ENCODE results near the gene E2F2. TPM values are rescaled to one million over a fixed set of nuclear protein-coding genes. Genes with fewer than 3 reads are reported as not detected.
A peak's percentile ranks its signal among the peaks of the same experiment; 100 is the strongest.

Gene E2F2
- polyA plus RNA-seq, 1 of the 3 experiments (the other 2 are of a cell fraction): 0.43 TPM

DNA sequence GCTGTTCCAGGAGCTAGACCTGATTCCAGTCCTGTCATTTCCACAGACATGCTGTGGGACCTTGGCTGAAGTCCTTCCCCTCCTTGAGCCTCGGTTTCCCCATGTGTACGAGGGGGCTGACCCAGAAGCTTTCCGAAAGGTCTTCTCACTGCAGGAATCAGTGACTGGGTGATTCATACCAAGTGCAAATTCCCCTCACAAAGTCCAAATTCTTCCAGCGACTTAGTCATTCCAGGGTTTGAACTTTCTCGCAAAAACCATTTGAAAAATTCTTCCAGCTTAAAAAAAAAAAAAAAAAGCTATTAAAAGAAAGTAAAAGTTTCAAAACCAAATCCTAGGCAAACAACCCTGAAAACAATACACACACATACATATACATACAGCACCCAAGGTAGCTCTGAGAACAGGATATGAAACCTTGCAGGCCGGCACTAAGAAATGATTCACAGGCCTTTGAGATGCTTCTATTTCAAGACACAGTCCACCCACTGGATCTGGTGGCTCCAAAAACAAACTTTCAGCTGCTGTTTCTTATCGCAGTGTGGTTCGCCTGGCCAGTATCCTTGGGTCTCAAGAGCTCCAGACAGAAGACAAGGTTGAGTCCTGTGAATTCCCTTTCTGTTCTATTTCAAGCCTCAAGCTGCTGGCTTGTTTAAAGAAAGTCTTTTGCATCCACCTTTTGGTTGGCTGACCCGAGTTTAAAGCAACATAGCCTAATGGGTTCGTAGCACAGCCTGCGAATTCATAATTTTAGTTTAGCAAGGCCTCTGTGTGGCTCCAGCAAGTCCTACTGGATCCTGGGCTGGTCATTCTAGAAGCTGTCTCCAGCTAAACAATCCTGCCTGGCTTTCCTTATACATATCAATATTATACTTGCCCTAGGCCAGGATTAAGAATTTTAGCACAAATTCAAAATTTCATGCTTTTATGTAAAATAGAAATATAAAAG is 46.3 kb upstream of the E2F2 start (continued):
- TF ChIP-seq, protein P1, sequence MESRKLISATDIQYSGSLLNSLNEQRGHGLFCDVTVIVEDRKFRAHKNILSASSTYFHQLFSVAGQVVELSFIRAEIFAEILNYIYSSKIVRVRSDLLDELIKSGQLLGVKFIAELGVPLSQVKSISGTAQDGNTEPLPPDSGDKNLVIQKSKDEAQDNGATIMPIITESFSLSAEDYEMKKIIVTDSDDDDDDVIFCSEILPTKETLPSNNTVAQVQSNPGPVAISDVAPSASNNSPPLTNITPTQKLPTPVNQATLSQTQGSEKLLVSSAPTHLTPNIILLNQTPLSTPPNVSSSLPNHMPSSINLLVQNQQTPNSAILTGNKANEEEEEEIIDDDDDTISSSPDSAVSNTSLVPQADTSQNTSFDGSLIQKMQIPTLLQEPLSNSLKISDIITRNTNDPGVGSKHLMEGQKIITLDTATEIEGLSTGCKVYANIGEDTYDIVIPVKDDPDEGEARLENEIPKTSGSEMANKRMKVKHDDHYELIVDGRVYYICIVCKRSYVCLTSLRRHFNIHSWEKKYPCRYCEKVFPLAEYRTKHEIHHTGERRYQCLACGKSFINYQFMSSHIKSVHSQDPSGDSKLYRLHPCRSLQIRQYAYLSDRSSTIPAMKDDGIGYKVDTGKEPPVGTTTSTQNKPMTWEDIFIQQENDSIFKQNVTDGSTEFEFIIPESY (IDR thresholded peaks at IDR 0.05; ENCODE audit: borderline replicate concordance, low read depth): no peak
- TF ChIP-seq EZH2phosphoT487 (IDR thresholded peaks at IDR 0.05; ENCODE audit: borderline replicate concordance, low read depth) (no peak), FOXJ3 (CRISPR knock-in tag; IDR thresholded peaks at IDR 0.05) (no peak), MEF2A (IDR thresholded peaks at IDR 0.05; ENCODE audit: borderline replicate concordance, low read depth) (peak; percentile 74; the same call in 1 of the 2 replicates), FOSL2 (IDR thresholded peaks at IDR 0.05; ENCODE audit: borderline replicate concordance, low read depth) (peak; percentile 64; the same call in 1 of the 2 replicates), CHD2 (IDR thresholded peaks at IDR 0.05; ENCODE audit: low read length, partially characterized antibody) (no peak), MXI1 (IDR thresholded peaks at IDR 0.05; ENCODE audit: low read depth, low read length) (no peak), RXRA (IDR thresholded peaks at IDR 0.05; ENCODE audit: borderline replicate concordance, low read depth) (peak; percentile 49)
- TF ChIP-seq, protein P2, sequence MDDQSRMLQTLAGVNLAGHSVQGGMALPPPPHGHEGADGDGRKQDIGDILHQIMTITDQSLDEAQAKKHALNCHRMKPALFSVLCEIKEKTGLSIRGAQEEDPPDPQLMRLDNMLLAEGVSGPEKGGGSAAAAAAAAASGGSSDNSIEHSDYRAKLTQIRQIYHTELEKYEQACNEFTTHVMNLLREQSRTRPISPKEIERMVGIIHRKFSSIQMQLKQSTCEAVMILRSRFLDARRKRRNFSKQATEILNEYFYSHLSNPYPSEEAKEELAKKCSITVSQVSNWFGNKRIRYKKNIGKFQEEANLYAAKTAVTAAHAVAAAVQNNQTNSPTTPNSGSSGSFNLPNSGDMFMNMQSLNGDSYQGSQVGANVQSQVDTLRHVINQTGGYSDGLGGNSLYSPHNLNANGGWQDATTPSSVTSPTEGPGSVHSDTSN (IDR thresholded peaks at IDR 0.05): peak; percentile 32; the same call in 1 of the 2 replicates

DNA sequence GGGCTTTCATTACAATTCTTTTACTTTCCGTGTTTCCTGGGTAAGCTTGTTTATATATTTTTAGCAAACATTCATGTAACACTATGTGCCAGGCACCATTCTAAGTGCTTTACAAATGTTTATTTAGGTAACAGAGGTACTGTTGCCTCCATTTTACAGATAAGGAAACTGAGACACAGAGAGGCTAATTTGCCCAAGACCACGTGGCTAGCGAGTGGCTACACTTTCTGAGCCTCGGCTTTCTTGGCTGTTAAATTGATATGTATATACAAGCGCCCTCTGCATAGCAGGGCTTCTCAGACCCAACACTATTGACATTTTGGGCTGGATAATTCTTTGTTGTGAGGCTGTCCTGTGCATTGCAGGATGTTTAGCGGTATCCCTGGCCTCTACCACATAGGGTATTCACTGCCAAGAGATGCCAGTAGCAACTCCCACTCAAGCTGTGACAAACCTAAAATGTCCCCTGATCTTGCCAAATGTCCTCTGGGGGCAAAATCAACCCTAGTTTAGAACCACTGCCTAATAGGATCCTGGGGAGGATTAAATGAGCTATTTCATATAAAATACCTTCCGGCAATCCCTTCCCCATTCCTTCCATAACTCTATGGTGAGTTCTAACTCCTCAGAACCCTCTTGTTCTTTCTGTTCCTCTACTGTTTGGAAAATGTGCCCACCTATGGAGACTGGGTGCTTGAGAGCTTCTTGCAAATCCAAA is 45.5 kb upstream of the E2F2 start:
- H3K9me2 ChIP-seq: no peaks in the 10 kb centered on the region
- peak overlapping the region; percentile 85 to 99 for H3K27ac ChIP-seq (ENCODE audit: low read depth in 2 of 2, low read length in 1 of 2)
- H3K27me3 ChIP-seq (ENCODE audit: insufficient read depth): no peaks in the 10 kb centered on the region
- no peaks in the 10 kb centered on the region for H3K9me3 ChIP-seq
- CTCF ChIA-PET: interaction anchor here (1.1 to 4.0 kb wide), 7 partner anchors 9 to 61 kb away, joined by 3 to 23 read pairs (median 4); no protein-coding TSS in a partner anchor
- POLR2A ChIA-PET: no interaction called here
- peaks cover 35% of the 10 kb centered on the region for H3F3A ChIP-seq (replicated peaks; ENCODE audit: insufficient read depth)
- no peaks in the 10 kb centered on the region for H4K20me1 ChIP-seq (ENCODE audit: insufficient read depth)
- TF ChIP-seq TEAD4 (IDR thresholded peaks at IDR 0.05; ENCODE audit: borderline replicate concordance, insufficient read depth) (no peak), SIN3A (IDR thresholded peaks at IDR 0.05; ENCODE audit: borderline replicate concordance, low read depth, low read length) (no peak), MXI1 (IDR thresholded peaks at IDR 0.05; ENCODE audit: low read depth, low read length) (no peak), NFIC (IDR thresholded peaks at IDR 0.05; ENCODE audit: borderline replicate concordance) (no peak)
- TF ChIP-seq, protein P3, sequence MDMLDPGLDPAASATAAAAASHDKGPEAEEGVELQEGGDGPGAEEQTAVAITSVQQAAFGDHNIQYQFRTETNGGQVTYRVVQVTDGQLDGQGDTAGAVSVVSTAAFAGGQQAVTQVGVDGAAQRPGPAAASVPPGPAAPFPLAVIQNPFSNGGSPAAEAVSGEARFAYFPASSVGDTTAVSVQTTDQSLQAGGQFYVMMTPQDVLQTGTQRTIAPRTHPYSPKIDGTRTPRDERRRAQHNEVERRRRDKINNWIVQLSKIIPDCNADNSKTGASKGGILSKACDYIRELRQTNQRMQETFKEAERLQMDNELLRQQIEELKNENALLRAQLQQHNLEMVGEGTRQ (IDR thresholded peaks at IDR 0.05; ENCODE audit: borderline replicate concordance, low read depth, low read length): no peak
- peak overlapping the region; percentile 90 for H3K4me2 ChIP-seq
- peaks cover 9% of the 10 kb centered on the region; the same call in 1 of the 2 replicates for H3K79me2 ChIP-seq (ENCODE audit: insufficient read depth)
- peak overlapping the region; percentile 89 for H2AFZ ChIP-seq (ENCODE audit: low read depth)
- no peak for DNase-seq
- H3K4me3 ChIP-seq (ENCODE audit: low read depth in 2 of 2, low read length in 1 of 2): peak overlapping the region in 1 of 2 experiments; percentile 46; a peak in 2 of 4 replicates
- no peaks in the 10 kb centered on the region for H3K36me3 ChIP-seq (replicated peaks in 1 of 2; ENCODE audit: control insufficient read depth in 1 of 2, insufficient read depth in 2 of 2, low read length in 1 of 2)
- peak overlapping the region; percentile 80 for H3K9ac ChIP-seq
- H3K4me1 ChIP-seq (ENCODE audit: control insufficient read depth in 1 of 2, insufficient read depth in 2 of 2, low read depth in 1 of 2, low read length in 1 of 2): peaks cover 10 to 40% of the 10 kb centered on the region in 2 experiments
- 70% methylated on average over 6 of the region's 7 CpGs for WGBS (ENCODE audit: low lambda C conversion rate)

All from SK-N-SH (cell line).